Left lung (tissue), 10 donors: ENCODE measurements around the gene PRM1. TPM values are rescaled to one million over a fixed set of nuclear protein-coding genes. Genes with fewer than 3 reads are reported as not detected.

Experiments
- ATAC-seq: fragments of 200-7000 bp; cut with Tn5 transposase; one replicate; pipeline ENCODE4 v1.9.1; 2020; ENCODE audit warnings: moderate library complexity
- DNase-seq, 4 donors: peaks; one replicate each; pipeline ENCODE4 v3.0.0-alpha.2; 2013 to 2020
- H3K27ac ChIP-seq, 2 donors: fragments of 200-600 bp; sonication (generic) in 1 of 2; one replicate each; pipeline versions ENCODE4 v1.5.0 to v1.8.0; 2020 to 2021
- H3K27me3 ChIP-seq, 2 donors: fragments of 200-600 bp; sonication (generic) in 1 of 2; one replicate each; pipeline versions ENCODE4 v1.5.0 to v1.8.0; 2020 to 2021
- H3K36me3 ChIP-seq, 2 donors: fragments of 200-600 bp; sonication (generic) in 1 of 2; one replicate each; pipeline versions ENCODE4 v1.5.0 to v1.8.0; 2020 to 2021
- H3K4me1 ChIP-seq, 2 donors: fragments of 200-600 bp; one replicate each; pipeline ENCODE4 v1.8.0; 2021
- H3K4me3 ChIP-seq, 2 donors: fragments of 200-600 bp; sonication (generic) in 1 of 2; one replicate each; pipeline versions ENCODE4 v1.5.0 to v1.8.0; 2020 to 2021; ENCODE audit warnings: mild to moderate bottlenecking in 1 of 2
- H3K9me3 ChIP-seq, 2 donors: fragments of 200-600 bp; sonication (generic) in 1 of 2; one replicate each; pipeline versions ENCODE4 v1.5.0 to v1.8.0; 2020 to 2021
- CTCF ChIP-seq, 2 donors: fragments of 200-600 bp; sonication (generic) in 1 of 2; IDR thresholded peaks; one replicate each; pipeline versions ENCODE4 v1.5.0 to v1.8.0; 2021; ENCODE audit warnings: antibody characterized with exemption in 2 of 2
- intact Hi-C, 2 donors: fragments of 100-400 bp; cut with DNase I; formaldehyde crosslinking; loops; one replicate each; pipeline versions ENCODE4 v1.11.2 to v1.14.2; 2022
- polyA plus RNA-seq, 6 donors: library from polyadenylated mRNA; unstranded; fragments of 120-200 nt; gene quantifications; one replicate each; pipeline ENCODE4 v1.2.1, GENCODE V29; 2013; ENCODE audit not compliant: insufficient read length in 6 of 6
- total RNA-seq, 2 donors: library from RNA; stranded (reverse); fragmentation: NEBNext Ultra II Directional; extraction: Animal tissue kit (Norgen Biotek cat#: 25700); gene quantifications; one replicate each; pipeline ENCODE4 v1.2.1, GENCODE V29; 2021
- donor health status: DM: no; HTN: yes; CAD: no.
- donor health status: DM: no; HTN: no; CAD: no.

Gene PRM1
- total and polyA plus RNA-seq, 8 donors = 0.44 TPM; not detected in 7

DNA sequence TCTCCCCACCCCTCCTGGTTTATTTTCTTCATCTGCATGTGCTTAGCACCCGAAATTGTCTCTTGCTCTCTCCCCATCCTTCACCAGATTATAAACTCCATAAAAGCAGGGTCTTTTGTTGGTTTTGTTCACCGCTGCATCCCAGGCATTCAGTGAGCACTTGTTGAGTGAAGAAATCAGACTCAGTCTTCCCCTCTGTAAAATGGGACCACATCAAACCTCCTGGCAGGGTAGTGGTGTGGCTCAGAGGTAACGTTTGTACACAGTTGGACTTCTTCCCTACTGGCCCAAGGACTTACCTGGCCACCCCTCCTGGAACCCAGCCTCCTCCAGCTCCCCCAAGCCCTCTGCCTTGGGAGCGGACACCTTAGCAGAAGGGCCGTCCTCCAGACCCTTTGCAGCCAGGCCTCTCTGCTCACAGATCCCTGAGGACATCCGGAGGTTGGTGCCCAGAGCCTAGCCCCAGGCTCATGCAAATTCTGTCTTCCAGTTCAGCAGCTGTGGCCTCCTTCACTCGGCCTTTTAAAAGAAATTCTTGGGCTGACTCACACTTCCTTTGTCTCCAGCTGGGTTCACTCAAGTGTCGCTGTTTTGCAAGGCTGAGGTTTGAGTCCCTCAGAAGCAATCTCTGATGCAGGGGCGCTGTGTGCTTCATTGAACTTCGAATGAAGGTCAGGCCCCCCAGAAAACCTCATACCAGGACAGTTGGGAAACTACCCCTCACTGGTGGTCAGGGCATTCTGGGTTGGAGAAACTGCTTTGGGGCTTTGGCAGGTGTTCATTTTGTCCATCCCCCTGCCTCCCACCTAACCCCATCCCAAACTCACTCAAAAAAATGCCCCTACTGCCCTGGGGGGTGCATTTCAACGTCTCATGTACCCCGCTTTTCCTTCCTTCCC, 47.3 kb upstream of the PRM1 start:
- Histone ChIP-seq H3K36me3 (no peaks in the 10 kb centered on the region), H3K4me3 (no peak overlapping the region), H3K27ac (peak overlapping the region; percentile 34 to 59), H3K27me3 (no peaks in the 10 kb centered on the region), H3K9me3 (no peaks in the 10 kb centered on the region), H3K4me1 (peaks cover 13 to 44% of the 10 kb centered on the region in 2 donors)
- TF ChIP-seq CTCF (IDR thresholded peaks at IDR 0.05) = no peak
- DNase-seq (peak in 3 of 4 donors; percentile 79 to 97 (median 95)), ATAC-seq (peak; percentile 92)
- intact Hi-C loops = no loop called here

DNA sequence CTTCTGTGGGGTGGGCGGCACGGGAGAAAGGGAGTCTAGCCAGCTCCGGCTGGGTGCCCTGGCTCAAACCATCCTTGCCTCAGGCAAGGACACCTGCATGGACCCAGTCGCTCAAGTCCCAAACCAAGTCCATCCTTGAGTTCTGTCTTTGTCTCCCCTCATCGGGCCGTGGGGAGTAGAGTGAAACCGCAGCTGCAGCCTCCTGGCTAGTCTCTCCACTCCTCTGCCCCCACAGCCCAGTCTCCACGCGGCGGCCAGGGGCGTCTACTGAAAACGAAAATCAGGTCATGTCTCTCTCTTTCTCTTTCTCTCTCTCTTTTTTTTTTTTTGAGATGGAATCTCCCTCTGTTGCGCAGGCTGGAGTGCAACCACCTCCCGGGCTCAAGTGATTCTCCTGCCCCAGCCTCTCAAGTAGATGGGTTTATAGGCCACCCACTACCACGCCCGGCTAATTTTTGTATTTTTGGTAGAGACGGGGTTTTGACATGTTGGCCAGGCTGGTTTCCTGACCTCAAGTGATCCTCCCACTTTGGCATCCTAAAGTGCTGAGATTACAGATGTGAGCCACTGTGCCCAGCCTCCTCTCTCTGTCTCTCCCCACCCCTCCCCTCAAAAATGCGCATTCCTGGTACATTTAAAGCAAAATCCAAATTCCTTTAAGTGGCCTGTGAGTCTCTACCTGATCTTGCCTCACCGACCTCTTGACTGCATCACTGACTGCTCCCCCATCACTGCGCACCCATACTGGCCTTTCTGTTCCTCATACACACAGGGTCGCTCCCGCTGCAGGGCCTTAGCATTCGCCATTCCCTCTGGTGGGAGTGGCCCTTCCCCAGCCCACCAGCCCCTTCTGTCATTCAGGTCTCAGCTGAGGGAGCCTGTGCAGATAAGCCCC, 46.4 kb upstream of the PRM1 start:
- Histone ChIP-seq H3K4me3 (no peak overlapping the region), H3K4me1 (peaks cover 13 to 44% of the 10 kb centered on the region in 2 donors), H3K36me3 (no peaks in the 10 kb centered on the region), H3K27ac (peak overlapping the region in 1 of 2 donors; percentile 8), H3K27me3 (no peaks in the 10 kb centered on the region), H3K9me3 (no peaks in the 10 kb centered on the region)
- intact Hi-C loops = no loop called here
- DNase-seq (no peak), ATAC-seq (peak; percentile 13)
- TF ChIP-seq CTCF (IDR thresholded peaks at IDR 0.05) = no peak

GRCh38 chr16:11326737-11327276, 45.7 kb upstream of the PRM1 start:
- no peaks in the 10 kb centered on the region for H3K9me3 ChIP-seq

GRCh38 chr16:11326084-11326736, 45.1 kb upstream of the PRM1 start:
- peak; percentile 18 for ATAC-seq
- Histone ChIP-seq H3K27me3 (no peaks in the 10 kb centered on the region), H3K4me1 (peaks cover 13 to 44% of the 10 kb centered on the region in 2 donors), H3K9me3 (no peaks in the 10 kb centered on the region), H3K27ac (peak overlapping the region in 1 of 2 donors; percentile 9), H3K4me3 (no peak overlapping the region), H3K36me3 (no peaks in the 10 kb centered on the region)
- DNase-seq = no peak
- TF ChIP-seq CTCF (IDR thresholded peaks at IDR 0.05) = no peak
- intact Hi-C loops = no loop called here

More at GRCh38 chr16:11326737-11327276, 45.7 kb upstream of the PRM1 start:
- Histone ChIP-seq H3K4me3 (no peak overlapping the region), H3K27me3 (no peaks in the 10 kb centered on the region), H3K27ac (peak overlapping the region in 1 of 2 donors; percentile 8), H3K4me1 (peaks cover 13 to 44% of the 10 kb centered on the region in 2 donors), H3K36me3 (no peaks in the 10 kb centered on the region)
- ATAC-seq = no peak
- no peak for DNase-seq
- intact Hi-C loops = no loop called here
- TF ChIP-seq CTCF (IDR thresholded peaks at IDR 0.05) = no peak
